WTC11 (cell line): ENCODE data around the gene GSTP1. TPM values are rescaled to one million over a fixed set of nuclear protein-coding genes. Genes with fewer than 3 reads are reported as not detected.

Experiments used
- AFF4 ChIP-seq: sonication (generic); formaldehyde crosslinking; IDR thresholded peaks from 2 replicates; pipeline ENCODE4 v1.8.1; 2023; ENCODE audit warnings: mild to moderate bottlenecking, missing genetic modification reagents, borderline replicate concordance
- ATF2 ChIP-seq: sonication (generic); formaldehyde crosslinking; IDR thresholded peaks from 2 replicates; pipeline ENCODE4 v1.8.1; 2022; ENCODE audit warnings: low read depth, missing genetic modification reagents, borderline replicate concordance
- ATF3 ChIP-seq: sonication (generic); formaldehyde crosslinking; conservative IDR thresholded peaks from 2 replicates; pipeline ENCODE4 v1.8.1; 2022; ENCODE audit warnings: mild to moderate bottlenecking, missing genetic modification reagents
- CREM ChIP-seq: sonication (generic); formaldehyde crosslinking; IDR thresholded peaks from 2 replicates; pipeline ENCODE4 v1.8.1; 2022; ENCODE audit warnings: mild to moderate bottlenecking, missing genetic modification reagents, moderate library complexity
- E2F5 ChIP-seq: sonication (generic); formaldehyde crosslinking; IDR thresholded peaks from 2 replicates; pipeline ENCODE4 v1.8.1; 2022; ENCODE audit warnings: mild to moderate bottlenecking, moderate library complexity, missing genetic modification reagents
- GTF2I ChIP-seq: fragments of 250-450 bp; sonication (Bioruptor Pico); conservative IDR thresholded peaks from 2 replicates; pipeline ENCODE4 v1.4.0; 2021; ENCODE audit warnings: mild to moderate bottlenecking
- HMGA2 ChIP-seq: fragments of 250-450 bp; sonication (Bioruptor Pico); IDR thresholded peaks from 2 replicates; pipeline ENCODE4 v1.4.0; 2021; ENCODE audit warnings: mild to moderate bottlenecking, moderate library complexity
- IRF1 ChIP-seq: sonication (generic); formaldehyde crosslinking; IDR thresholded peaks from 2 replicates; pipeline ENCODE4 v1.8.0; 2023; ENCODE audit warnings: missing genetic modification reagents
- JAZF1 ChIP-seq: fragments of 250-450 bp; sonication (Bioruptor Pico); IDR thresholded peaks from 2 replicates; pipeline ENCODE4 v1.9.0; 2021; ENCODE audit warnings: moderate library complexity, mild to moderate bottlenecking, inconsistent platforms
- KAT7 ChIP-seq: sonication (generic); formaldehyde crosslinking; IDR thresholded peaks from 2 replicates; pipeline ENCODE4 v1.8.1; 2023; ENCODE audit warnings: missing genetic modification reagents, mild to moderate bottlenecking, borderline replicate concordance
- MLX ChIP-seq: sonication (generic); formaldehyde crosslinking; IDR thresholded peaks from 2 replicates; pipeline ENCODE4 v1.8.1; 2023; ENCODE audit warnings: mild to moderate bottlenecking, missing genetic modification reagents, moderate library complexity
- MXD4 ChIP-seq: fragments of 250-450 bp; sonication (Bioruptor Pico); IDR thresholded peaks from 2 replicates; pipeline ENCODE4 v1.8.0; 2021; ENCODE audit warnings: mild to moderate bottlenecking, moderate library complexity, borderline replicate concordance
- NR2C2 ChIP-seq: sonication (generic); formaldehyde crosslinking; IDR thresholded peaks from 2 replicates; pipeline ENCODE4 v1.8.0; 2022; ENCODE audit warnings: mild to moderate bottlenecking, missing genetic modification reagents
- NR3C1 ChIP-seq: sonication (generic); formaldehyde crosslinking; conservative IDR thresholded peaks from 2 replicates; pipeline ENCODE4 v1.8.1; 2023; ENCODE audit warnings: low read depth, mild to moderate bottlenecking, missing genetic modification reagents
- PRRX2 ChIP-seq: fragments of 250-450 bp; sonication (Bioruptor Pico); IDR thresholded peaks from 2 replicates; pipeline ENCODE4 v1.8.0; 2021; ENCODE audit warnings: mild to moderate bottlenecking
- STAT6 ChIP-seq: sonication (generic); formaldehyde crosslinking; conservative IDR thresholded peaks from 2 replicates; pipeline ENCODE4 v1.8.1; 2023; ENCODE audit warnings: mild to moderate bottlenecking, low read depth, missing genetic modification reagents, moderate library complexity
- USF1 ChIP-seq: sonication (generic); formaldehyde crosslinking; IDR thresholded peaks from 2 replicates; pipeline ENCODE4 v1.8.0; 2022; ENCODE audit warnings: mild to moderate bottlenecking, missing genetic modification reagents
- USF2 ChIP-seq: sonication (generic); formaldehyde crosslinking; IDR thresholded peaks from 2 replicates; pipeline ENCODE4 v1.8.1; 2023; ENCODE audit warnings: mild to moderate bottlenecking, missing genetic modification reagents, moderate library complexity
- ZMAT4 ChIP-seq: fragments of 250-450 bp; sonication (Bioruptor Pico); IDR thresholded peaks from 2 replicates; pipeline ENCODE4 v1.9.0; 2021; ENCODE audit warnings: mild to moderate bottlenecking
- ZNF263 ChIP-seq: sonication (generic); formaldehyde crosslinking; IDR thresholded peaks from 2 replicates; pipeline ENCODE4 v1.8.1; 2022; ENCODE audit warnings: low read depth, mild to moderate bottlenecking, moderate library complexity, missing genetic modification reagents
- ZNF425 ChIP-seq: fragments of 250-450 bp; sonication (Bioruptor Pico); conservative IDR thresholded peaks from 2 replicates; pipeline ENCODE4 v1.9.0; 2021; ENCODE audit warnings: mild to moderate bottlenecking
- ZNF671 ChIP-seq: fragments of 250-450 bp; sonication (Bioruptor Pico); IDR thresholded peaks from 2 replicates; pipeline ENCODE4 v1.8.0; 2021; ENCODE audit warnings: mild to moderate bottlenecking
- total RNA-seq: library from RNA; stranded (reverse); gene quantifications from 3 replicates; pipeline ENCODE4 v1.2.3, GENCODE V29; 2021

Gene GSTP1
- total RNA-seq, 1 experiment from 2014 or later = 1,452 TPM

GRCh38 chr11:67630228-67630942 lies 46.8 kb downstream of the GSTP1 start (continued):
- TF ChIP-seq MLX (CRISPR knock-in tag) (0 out of 2 replicates have a peak, but pooled peaks have one; percentile 40), ZNF263 (no peak), MXD4 (CRISPR knock-in tag) (no peak), ZMAT4 (CRISPR knock-in tag) (no peak), USF2 (CRISPR knock-in tag) (no peak), AFF4 (CRISPR knock-in tag) (no peak), ZNF425 (CRISPR knock-in tag) (no peak), USF1 (CRISPR knock-in tag) (no peak; the same call in 1 of the 2 replicates), CREM (0 out of 2 replicates have a peak, but pooled peaks have one; percentile 68), ZNF671 (no peak), ATF2 (CRISPR knock-in tag) (no peak), HMGA2 (CRISPR knock-in tag) (no peak), GTF2I (CRISPR knock-in tag) (no peak), NR3C1 (no peak), PRRX2 (CRISPR knock-in tag) (0 out of 2 replicates have a peak, but pooled peaks have one; percentile 72), STAT6 (CRISPR knock-in tag) (no peak), NR2C2 (no peak), JAZF1 (CRISPR knock-in tag) (no peak), ATF3 (CRISPR knock-in tag) (no peak), IRF1 (CRISPR knock-in tag) (peak; percentile 21; the same call in 1 of the 2 replicates), KAT7 (CRISPR knock-in tag) (no peak), E2F5 (CRISPR knock-in tag) (peak; percentile 68; the same call in 1 of the 2 replicates)
